ENCODE results near the gene MOCS1.

MOCS1 gene

GRCh38 chr6:39923861-39924260, 10.4 kb downstream of the MOCS1 start:
- DNase-seq, result no peak

GRCh38 chr6:39923394-39923793, 10.9 kb downstream of the MOCS1 start:
- DNase-seq, result no peak

GRCh38 chr6:39922821-39923220, 11.4 kb downstream of the MOCS1 start:
- DNase-seq, result no peak

GRCh38 chr6:39920157-39920556, 14.1 kb downstream of the MOCS1 start:
- DNase-seq, result no peak

GRCh38 chr6:39918831-39919230, 15.4 kb downstream of the MOCS1 start:
- no peak for DNase-seq

GRCh38 chr6:39917981-39918380, 16.3 kb downstream of the MOCS1 start:
- DNase-seq, result no peak

- no peak for DNase-seq
Observed at GRCh38 chr6:39917329-39917728, 16.9 kb downstream of the MOCS1 start.

- no peak for DNase-seq
Observed at GRCh38 chr6:39915866-39916265, 18.4 kb downstream of the MOCS1 start.

GRCh38 chr6:39914239-39914638, 20.0 kb downstream of the MOCS1 start:
- DNase-seq, result no peak

GRCh38 chr6:39913391-39913916, 20.8 kb downstream of the MOCS1 start:
- DNase-seq, result no peak

- no peak for DNase-seq
Observed at GRCh38 chr6:39912446-39912845, 21.8 kb downstream of the MOCS1 start.

GRCh38 chr6:39911513-39912125, 22.6 kb downstream of the MOCS1 start:
- DNase-seq, result no peak

GRCh38 chr6:39910744-39911143, 23.5 kb downstream of the MOCS1 start:
- DNase-seq, result no peak

GRCh38 chr6:39910164-39910563, 24.1 kb downstream of the MOCS1 start:
- DNase-seq, result no peak

GRCh38 chr6:39909701-39910100, 24.6 kb downstream of the MOCS1 start:
- DNase-seq, result no peak

- DNase-seq, result no peak
Observed at GRCh38 chr6:39908838-39909583, 25.3 kb downstream of the MOCS1 start.

GRCh38 chr6:39907871-39908575, 26.2 kb downstream of the MOCS1 start:
- DNase-seq, result no peak

- DNase-seq, result no peak
Observed at GRCh38 chr6:39906318-39906761, 27.9 kb downstream of the MOCS1 start.

GRCh38 chr6:39905640-39905975, 28.7 kb downstream of the MOCS1 start:
- DNase-seq, result no peak

- no peak for DNase-seq
Observed at GRCh38 chr6:39904946-39905639, 29.2 kb downstream of the MOCS1 start.

GRCh38 chr6:39903656-39904055, 30.6 kb downstream of the MOCS1 start:
- DNase-seq, result no peak

- no peak for DNase-seq
Observed at GRCh38 chr6:39902786-39903465, 31.3 kb downstream of the MOCS1 start.
